PFSK-1 (cell line): ENCODE measurements around the gene HECA.

Experiments used
- FOXP2 ChIP-seq: optimal IDR thresholded peaks from 2 replicates; pipeline ENCODE3; 2011; ENCODE audit warnings: borderline replicate concordance, control low read depth, inconsistent platforms; ENCODE audit not compliant: insufficient read depth; ENCODE audit errors: extremely low read length, extremely low read depth
- POLR2AphosphoS5 ChIP-seq: IDR thresholded peaks from 2 replicates; pipeline ENCODE4 v1.6.1; 2012; ENCODE audit warnings: low read depth, mild to moderate bottlenecking, control low read depth, low read length, moderate library complexity
- SIN3A ChIP-seq: IDR thresholded peaks from 2 replicates; pipeline ENCODE4 v1.6.1; 2012; ENCODE audit warnings: mild to moderate bottlenecking, low read length, moderate library complexity, borderline replicate concordance; ENCODE audit not compliant: insufficient read depth
- TAF1 ChIP-seq: IDR thresholded peaks from 2 replicates; pipeline ENCODE4 v1.6.1; 2012; ENCODE audit warnings: low read length, control low read depth, borderline replicate concordance; ENCODE audit not compliant: insufficient read depth
- TF ChIP-seq, protein P1 (sequence below), 2 experiments: IDR thresholded peaks; 2 replicates each; pipeline versions ENCODE4 v1.6.1 to v1.8.0; 2011 to 2012; ENCODE audit warnings: low read depth in 2 of 2, low read length in 2 of 2, control low read depth in 1 of 2, inconsistent platforms in 1 of 2, mild to moderate bottlenecking in 1 of 2, moderate library complexity in 1 of 2; ENCODE audit not compliant: insufficient read depth in 1 of 2

HECA gene

GRCh38 chr6:139187489-139187888 lies 52.6 kb downstream of the HECA start:
- no peak for TF ChIP-seq POLR2AphosphoS5
- no peak for TF ChIP-seq TAF1
- no peak for TF ChIP-seq SIN3A
- no peak for TF ChIP-seq FOXP2
- TF ChIP-seq, protein P1, sequence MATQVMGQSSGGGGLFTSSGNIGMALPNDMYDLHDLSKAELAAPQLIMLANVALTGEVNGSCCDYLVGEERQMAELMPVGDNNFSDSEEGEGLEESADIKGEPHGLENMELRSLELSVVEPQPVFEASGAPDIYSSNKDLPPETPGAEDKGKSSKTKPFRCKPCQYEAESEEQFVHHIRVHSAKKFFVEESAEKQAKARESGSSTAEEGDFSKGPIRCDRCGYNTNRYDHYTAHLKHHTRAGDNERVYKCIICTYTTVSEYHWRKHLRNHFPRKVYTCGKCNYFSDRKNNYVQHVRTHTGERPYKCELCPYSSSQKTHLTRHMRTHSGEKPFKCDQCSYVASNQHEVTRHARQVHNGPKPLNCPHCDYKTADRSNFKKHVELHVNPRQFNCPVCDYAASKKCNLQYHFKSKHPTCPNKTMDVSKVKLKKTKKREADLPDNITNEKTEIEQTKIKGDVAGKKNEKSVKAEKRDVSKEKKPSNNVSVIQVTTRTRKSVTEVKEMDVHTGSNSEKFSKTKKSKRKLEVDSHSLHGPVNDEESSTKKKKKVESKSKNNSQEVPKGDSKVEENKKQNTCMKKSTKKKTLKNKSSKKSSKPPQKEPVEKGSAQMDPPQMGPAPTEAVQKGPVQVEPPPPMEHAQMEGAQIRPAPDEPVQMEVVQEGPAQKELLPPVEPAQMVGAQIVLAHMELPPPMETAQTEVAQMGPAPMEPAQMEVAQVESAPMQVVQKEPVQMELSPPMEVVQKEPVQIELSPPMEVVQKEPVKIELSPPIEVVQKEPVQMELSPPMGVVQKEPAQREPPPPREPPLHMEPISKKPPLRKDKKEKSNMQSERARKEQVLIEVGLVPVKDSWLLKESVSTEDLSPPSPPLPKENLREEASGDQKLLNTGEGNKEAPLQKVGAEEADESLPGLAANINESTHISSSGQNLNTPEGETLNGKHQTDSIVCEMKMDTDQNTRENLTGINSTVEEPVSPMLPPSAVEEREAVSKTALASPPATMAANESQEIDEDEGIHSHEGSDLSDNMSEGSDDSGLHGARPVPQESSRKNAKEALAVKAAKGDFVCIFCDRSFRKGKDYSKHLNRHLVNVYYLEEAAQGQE (IDR thresholded peaks at IDR 0.05; ENCODE audit: insufficient read depth in 1 of 2, low read depth in 2 of 2, low read length in 2 of 2), result no peak

GRCh38 chr6:139189665-139190064 lies 54.8 kb downstream of the HECA start:
- TF ChIP-seq SIN3A (no peak), POLR2AphosphoS5 (no peak), TAF1 (no peak), FOXP2 (no peak)
- TF ChIP-seq, protein P1 (IDR thresholded peaks at IDR 0.05; ENCODE audit: insufficient read depth in 1 of 2, low read depth in 2 of 2, low read length in 2 of 2), result no peak

DNA sequence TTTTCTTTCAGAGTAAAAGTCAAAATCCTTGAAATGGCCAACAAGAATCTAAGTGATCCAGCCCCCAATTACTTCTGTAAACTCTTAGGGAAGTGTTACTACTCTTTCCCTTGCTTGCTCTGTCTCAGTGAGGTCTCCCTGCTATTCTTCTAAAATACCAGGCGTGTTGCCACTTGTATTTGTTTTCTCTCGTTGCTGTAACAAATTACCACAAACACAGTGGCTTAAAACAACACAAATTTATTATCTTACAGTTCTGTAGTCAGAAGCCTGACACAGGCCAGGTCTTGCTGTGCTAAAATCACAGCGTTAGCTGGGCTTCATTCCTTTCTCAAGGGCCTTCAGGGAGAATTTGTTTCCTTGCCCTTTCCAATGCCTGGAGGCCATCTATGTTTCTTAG lies 59.9 kb downstream of the HECA start:
- TF ChIP-seq, protein P1 (IDR thresholded peaks at IDR 0.05; ENCODE audit: insufficient read depth in 1 of 2, low read depth in 2 of 2, low read length in 2 of 2), result no peak
- TF ChIP-seq TAF1, result no peak
- no peak for TF ChIP-seq POLR2AphosphoS5
- no peak for TF ChIP-seq FOXP2
- no peak for TF ChIP-seq SIN3A

DNA sequence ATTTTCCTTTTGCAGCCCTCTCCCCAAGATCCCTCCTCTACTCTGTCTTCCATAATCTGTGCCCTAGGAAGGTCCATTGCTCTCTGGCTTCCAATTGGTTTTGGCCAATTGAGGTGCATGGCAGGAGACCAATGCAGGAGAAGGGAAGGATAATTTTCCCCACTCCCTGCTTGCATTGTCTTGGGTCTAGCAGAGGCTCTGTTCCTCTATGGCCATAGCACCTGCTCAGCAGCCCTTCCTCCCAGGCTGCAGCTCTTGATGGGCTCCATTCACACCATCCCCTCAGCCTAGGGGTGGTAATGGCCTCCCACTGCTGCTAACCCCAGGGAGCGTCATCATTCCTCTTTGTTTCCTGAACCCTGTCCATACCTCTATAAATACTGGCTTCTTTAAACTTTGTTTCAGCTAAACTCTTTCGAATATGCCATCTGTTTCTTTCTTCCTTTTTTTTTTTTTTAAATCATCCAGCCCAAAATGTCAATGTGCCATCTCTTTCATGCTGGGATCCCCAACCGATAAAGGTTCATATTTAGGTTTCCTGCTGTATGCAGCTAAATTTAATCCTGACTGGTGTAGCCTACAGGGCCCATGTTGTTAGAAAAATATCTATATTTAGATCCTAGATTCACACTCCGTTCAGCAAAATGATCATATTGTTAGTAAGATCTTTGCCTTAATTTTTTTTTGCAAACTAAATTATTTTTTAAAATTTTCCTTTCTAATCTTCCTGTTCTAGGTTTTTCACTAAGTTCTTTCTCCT lies 63.8 kb downstream of the HECA start:
- TF ChIP-seq, protein P1 (IDR thresholded peaks at IDR 0.05; ENCODE audit: insufficient read depth in 1 of 2, low read depth in 2 of 2, low read length in 2 of 2), result no peak
- no peak for TF ChIP-seq POLR2AphosphoS5
- no peak for TF ChIP-seq TAF1
- no peak for TF ChIP-seq FOXP2
- no peak for TF ChIP-seq SIN3A
